Heart left ventricle (tissue), 16 donors: ENCODE data around the gene AMY2B. TPM values are rescaled to one million over a fixed set of nuclear protein-coding genes. Genes with fewer than 3 reads are reported as not detected.
"Not testable (repeated sequence)": the region's sequence is repeated elsewhere in the genome, so short reads cannot be mapped to it uniquely, and the experiment has no call there.

Experiments
- ATAC-seq, 4 donors: fragments of 200-7000 bp; cut with Tn5 transposase; one replicate each; pipeline ENCODE4 v1.9.1; 2020 to 2022; ENCODE audit warnings: moderate library complexity in 4 of 4, mild to moderate bottlenecking in 3 of 4, moderate number of reproducible peaks in 1 of 4
- DNase-seq, 5 donors: peaks; one replicate each; pipeline ENCODE4 v3.0.0-alpha.2; 2020
- H3K27ac ChIP-seq, 12 donors: fragments of 200-600 bp; sonication (generic) in 4 of 12; one replicate each; pipeline versions ENCODE4 v1.5.0 to v1.8.0; 2016 to 2022; ENCODE audit warnings: mild to moderate bottlenecking in 2 of 12
- H3K27me3 ChIP-seq, 9 donors: fragments of 200-600 bp; sonication (generic) in 2 of 9; one replicate each; pipeline versions ENCODE4 v1.5.1 to v1.8.0; 2016 to 2022; ENCODE audit warnings: mild to moderate bottlenecking in 3 of 9
- H3K36me3 ChIP-seq, 9 donors: fragments of 200-600 bp; sonication (generic) in 2 of 9; one replicate each; pipeline versions ENCODE4 v1.5.0 to v1.8.0; 2018 to 2022; ENCODE audit warnings: mild to moderate bottlenecking in 2 of 9
- H3K4me1 ChIP-seq, 12 donors: fragments of 200-600 bp; sonication (generic) in 4 of 12; one replicate each; pipeline versions ENCODE4 v1.5.0 to v1.8.0; 2016 to 2022; ENCODE audit warnings: mild to moderate bottlenecking in 3 of 12
- H3K4me3 ChIP-seq, 12 donors: fragments of 200-600 bp; sonication (generic) in 4 of 12; one replicate each; pipeline versions ENCODE4 v1.5.0 to v1.8.0; 2017 to 2022; ENCODE audit warnings: mild to moderate bottlenecking in 9 of 12, moderate library complexity in 4 of 12
- H3K9me3 ChIP-seq, 12 donors: fragments of 200-600 bp; sonication (generic) in 4 of 12; one replicate each; pipeline versions ENCODE4 v1.5.0 to v1.8.0; 2016 to 2022; ENCODE audit warnings: mild to moderate bottlenecking in 1 of 12
- CTCF ChIP-seq, 12 donors: fragments of 200-600 bp; sonication (generic) in 4 of 12; IDR thresholded peaks; one replicate each; pipeline versions ENCODE4 v1.5.0 to v1.8.0; 2018 to 2022; ENCODE audit warnings: antibody characterized with exemption in 12 of 12, mild to moderate bottlenecking in 5 of 12
- POLR2A ChIP-seq, 2 donors: fragments of 450-650 bp; IDR thresholded peaks; one replicate each; pipeline ENCODE4 v1.6.1; 2017; ENCODE audit warnings: antibody characterized with exemption in 2 of 2, mild to moderate bottlenecking in 2 of 2, moderate library complexity in 2 of 2
- WGBS, 4 donors: extraction: QIAGEN DNeasy Blood & Tissue Kit in 2 of 4; methylation state at CpG; one replicate each; pipeline versions ENCODE4 v1.1.5 to v1.1.7; 2013 to 2018; 5-methylcytosine and 5-hydroxymethylcytosine counted together
- intact Hi-C, 10 donors: fragments of 100-400 bp; cut with DNase I; formaldehyde crosslinking; loops; one replicate each; pipeline versions ENCODE4 v1.11.1 to v1.14.2; 2022
- long read RNA-seq, 3 donors: library from polyadenylated mRNA; unstranded; transcript quantifications; one replicate each; pipeline ENCODE4 v2.0.0, GENCODE V29; 2020 to 2021
- polyA plus RNA-seq, 2 donors: library from polyadenylated mRNA; stranded (reverse); fragments of 200-250 nt; gene quantifications; one replicate each; pipeline ENCODE4 v1.2.3, GENCODE V29; 2013
- total RNA-seq, 9 donors: library from RNA; depleted of rRNA in 2 of 9; stranded (reverse); fragments of >200 nt in 2 of 9; fragmentation: NEBNext Ultra II Directional in 3 of 9; extraction: Animal tissue kit (Norgen Biotek cat#: 25700) in 3 of 9; gene quantifications; one replicate each; pipeline versions ENCODE4 v1.1.0 to v1.2.4, GENCODE V29; 2016 to 2023
- donor health status: ischemic (EF 13 %, LVEDD 7.1; RV severe dilation, severe dysfunction).
- donor health status: healthy with polysubstance abuse.
- donor health status: DM: no; HTN: yes; CAD: no.
- donor health status: DM: no; HTN: no; CAD: no.
- donor health status: ischemic (EF 25% LVEDD 6.9; RV normal size, moderate dysfunction).
- donor health status: ischemic (EF 25% LVEDD 5.7; RV mildly dilated, moderate dysfunction).
- donor health status: healthy.
- donor health status: DM: yes; HTN: yes; CAD: no.
- donor health status: ischemic (EF 35%, LVEDD 5.7; RV mildly dilated, moderate dysfunction).
- donor health status: nonischemic (EF 11% LVEDD 7.7; RV severe dilation, severe dysfunction).
- donor health status: DM: yes; HTN: yes; CAD: no.
- donor health status: PGD.
- donor health status: ischemic (EF 29% LVEDD 5.4; RV normal size, mild dysfunction).
- donor health status: nonischemic (EF 23%, LVEDD 6.1; RV moderate dilation, normal function).

AMY2B gene
- total RNA-seq = 10 to 100 TPM; 13.5 to 33.4 (median 22.6) TPM
- 10 to 100 TPM in 1 of 2 donors, 1 to 10 TPM in 1; 4.4 to 28.5 TPM for polyA plus RNA-seq
- long read RNA-seq, donor 1, full-length matches to known transcripts = 1 of 9 reads
- long read RNA-seq, donor 1, partial matches to known transcripts = 4 of 9 reads
- long read RNA-seq, donor 1, other reads (novel, unspliced or antisense) = 4 of 9 reads
- long read RNA-seq, donor 2, partial matches to known transcripts = 6 of 8 reads
- long read RNA-seq, donor 2, other reads (novel, unspliced or antisense) = 2 of 8 reads
- long read RNA-seq, donor 3, partial matches to known transcripts = 1 of 3 reads
- long read RNA-seq, donor 3, other reads (novel, unspliced or antisense) = 1 of 3 reads

- DNase-seq, ATAC-seq, H3K4me1 ChIP-seq, intact Hi-C loops, H3K9me3 ChIP-seq, H3K27ac ChIP-seq, H3K4me3 ChIP-seq, H3K27me3 ChIP-seq: not testable (repeated sequence)
- 89 to 99% (median 96%) methylated on average over 2 of the region's 2 CpGs for WGBS, 4 donors
- H3K36me3 ChIP-seq = peaks cover 0 to 71% (median 20%) of the 10 kb centered on the region in 9 donors
Measured at GRCh38 chr1:103571289-103571688, at the start of gene AMY2B. TSS of gene AMY2B (plus strand) at chr1:103571589. CDS start at chr1:103571603, 14 bp downstream.

GRCh38 chr1:103523346-103523745 is 48.0 kb upstream of the AMY2B start:
- Histone ChIP-seq H3K27ac (no peak overlapping the region), H3K36me3 (peaks cover 0 to 6% (median 0%) of the 10 kb centered on the region in 9 donors), H3K9me3 (no peaks in the 10 kb centered on the region), H3K27me3 (no peaks in the 10 kb centered on the region), H3K4me1 (peaks cover 0 to 26% (median 19%) of the 10 kb centered on the region in 12 donors), H3K4me3 (no peak overlapping the region)
- intact Hi-C loops = loop anchor here in 1 of 10 donors (5.0 kb wide), 1 partner anchor 416 kb away; the partner anchor contains the start of gene COL11A1
- WGBS, 4 donors = 76 to 84% (median 82%) methylated on average over 3 of the region's 3 CpGs
- ATAC-seq (no peak), DNase-seq (no peak)
- TF ChIP-seq POLR2A (IDR thresholded peaks at IDR 0.05) (no peak), CTCF (IDR thresholded peaks at IDR 0.05) (no peak)

- peak; percentile 68 to 87 (median 78) for ATAC-seq
- intact Hi-C loops = no loop called here
- no peak for TF ChIP-seq CTCF (IDR thresholded peaks at IDR 0.05)
- no peak for TF ChIP-seq POLR2A (IDR thresholded peaks at IDR 0.05)
Measured at GRCh38 chr1:103525114-103525606, 46.2 kb upstream of the AMY2B start.

GRCh38 chr1:103525607-103526507 is 45.5 kb upstream of the AMY2B start, which contains the start of gene RNPC3:
TSS of gene RNPC3 (plus strand) at chr1:103525699. CDS start at chr1:103526071, 372 bp downstream.
- DNase-seq (peak; percentile 88 to 95 (median 90)), ATAC-seq (peak; percentile 89 to 94 (median 92))
- peak within 1 kb of the TSS; percentile 90 to 99 (median 96) for H3K27ac ChIP-seq
- peaks cover 0 to 29% (median 9%) of the 10 kb centered on the region in 9 donors for H3K36me3 ChIP-seq
- H3K9me3 ChIP-seq = no peaks in the 10 kb centered on the region
- H3K4me1 ChIP-seq = peaks cover 0 to 51% (median 28%) of the 10 kb centered on the region in 12 donors
- 0 to 1% (median 1%) methylated on average over 43 to 61 of the region's 62 CpGs for WGBS, 4 donors
- intact Hi-C loops = no loop called here
- no peaks in the 10 kb centered on the region for H3K27me3 ChIP-seq
- TF ChIP-seq CTCF (IDR thresholded peaks at IDR 0.05) (peak in 1 of 12 donors; percentile 14), POLR2A (IDR thresholded peaks at IDR 0.05) (peak in 1 of 2 donors; percentile 49)
- H3K4me3 ChIP-seq = peak within 1 kb of the TSS; percentile 60 to 96 (median 84)

More at GRCh38 chr1:103525114-103525606, 46.2 kb upstream of the AMY2B start:
- peak overlapping the region in 4 of 12 donors; percentile 31 to 60 (median 50) for H3K27ac ChIP-seq
- H3K4me3 ChIP-seq = peak overlapping the region in 10 of 12 donors; percentile 29 to 81 (median 50)
- peaks cover 0 to 24% (median 9%) of the 10 kb centered on the region in 9 donors for H3K36me3 ChIP-seq
- no peaks in the 10 kb centered on the region for H3K9me3 ChIP-seq
- WGBS, 4 donors = 5 to 9% (median 6%) methylated on average over 12 to 21 of the region's 34 CpGs
- peak in 1 of 5 donors; percentile 20 for DNase-seq
- H3K27me3 ChIP-seq = no peaks in the 10 kb centered on the region
- H3K4me1 ChIP-seq = peaks cover 0 to 44% (median 28%) of the 10 kb centered on the region in 12 donors
